HepG2 (cell line): Measurements from ENCODE around the gene RPS2. TPM values are rescaled to one million over a fixed set of nuclear protein-coding genes. Genes with fewer than 3 reads are reported as not detected.

Source experiments
- MEIS1 ChIP-seq: sonication (generic); formaldehyde crosslinking; IDR thresholded peaks from 2 replicates; pipeline ENCODE4 v1.9.0; 2021; ENCODE audit warnings: mild to moderate bottlenecking, missing genetic modification reagents, moderate library complexity, borderline replicate concordance
- RXRB ChIP-seq: IDR thresholded peaks from 2 replicates; pipeline ENCODE4 v1.6.1; 2016; ENCODE audit warnings: borderline replicate concordance, missing genetic modification reagents, missing compliant biosample characterization
- SRY ChIP-seq: sonication (generic); formaldehyde crosslinking; IDR thresholded peaks from 2 replicates; pipeline ENCODE4 v1.8.0; 2022; ENCODE audit warnings: mild to moderate bottlenecking, missing genetic modification reagents
- ZBTB14 ChIP-seq: sonication (generic); formaldehyde crosslinking; IDR thresholded peaks from 2 replicates; pipeline ENCODE4 v1.4.0; 2020; ENCODE audit warnings: missing genetic modification reagents
- ZMAT3 ChIP-seq: sonication (generic); formaldehyde crosslinking; conservative IDR thresholded peaks from 2 replicates; pipeline ENCODE4 v1.7.0; 2021; ENCODE audit warnings: missing genetic modification reagents
- ZMYM4 ChIP-seq: sonication (generic); formaldehyde crosslinking; IDR thresholded peaks from 2 replicates; pipeline ENCODE4 v1.8.1; 2023; ENCODE audit warnings: mild to moderate bottlenecking, missing genetic modification reagents
- ZNF142 ChIP-seq: sonication (generic); formaldehyde crosslinking; IDR thresholded peaks from 2 replicates; pipeline ENCODE4 v1.4.0; 2020; ENCODE audit warnings: missing genetic modification reagents
- ZNF264 ChIP-seq: sonication (generic); formaldehyde crosslinking; IDR thresholded peaks from 2 replicates; pipeline ENCODE4 v1.4.0; 2020; ENCODE audit warnings: missing genetic modification reagents
- ZNF280D ChIP-seq: sonication (generic); formaldehyde crosslinking; IDR thresholded peaks from 2 replicates; pipeline ENCODE4 v1.5.1; 2020; ENCODE audit warnings: mild to moderate bottlenecking, missing genetic modification reagents
- ZNF496 ChIP-seq: sonication (generic); formaldehyde crosslinking; IDR thresholded peaks from 2 replicates; pipeline ENCODE4 v1.8.1; 2023; ENCODE audit warnings: mild to moderate bottlenecking, moderate library complexity, missing genetic modification reagents; ENCODE audit not compliant: insufficient replicate concordance
- ZNF619 ChIP-seq: sonication (generic); formaldehyde crosslinking; IDR thresholded peaks from 2 replicates; pipeline ENCODE4 v1.4.0; 2020; ENCODE audit warnings: mild to moderate bottlenecking, missing genetic modification reagents
- ZNF687 ChIP-seq: sonication (generic); formaldehyde crosslinking; IDR thresholded peaks from 2 replicates; pipeline ENCODE4 v1.5.1; 2020; ENCODE audit warnings: mild to moderate bottlenecking, missing genetic modification reagents, moderate library complexity
- ZSCAN25 ChIP-seq: sonication (generic); formaldehyde crosslinking; IDR thresholded peaks from 2 replicates; pipeline ENCODE4 v1.8.0; 2022; ENCODE audit warnings: mild to moderate bottlenecking, missing genetic modification reagents
- polyA plus RNA-seq, 8 experiments: library from polyadenylated mRNA; depleted of rRNA in 3 of 8; stranded (reverse) in 7 of 8; unstranded in 1 of 8; fragments of >200 nt; fragmentation: Illumina TruSeq in 4 of 8; extraction: Trizol in 4 of 8; gene quantifications; 2 replicates each; pipeline versions ENCODE4 v1.2.1 to v1.2.3, GENCODE V29; 2011 to 2016; ENCODE audit warnings: low read depth in 4 of 8, missing spikeins in 1 of 8, mixed read lengths in 1 of 8; ENCODE audit not compliant: insufficient read depth in 1 of 8
- total RNA-seq, 5 experiments: library from RNA; depleted of rRNA; stranded (reverse); fragments of >200 nt; fragmentation: Illumina TruSeq; extraction: Trizol; gene quantifications; 2 replicates each; pipeline ENCODE4 v1.2.3, GENCODE V29; 2016; ENCODE audit warnings: low read depth in 1 of 5

Gene RPS2
- total and polyA plus RNA-seq, 2 of the 13 experiments (the other 11 are each of a cell fraction or from before 2014, with no cell fraction given): 1,908 to 4,514 TPM

GRCh38 chr16:1940273-1941161 lies 24.1 kb downstream of the RPS2 start (continued):
- TF ChIP-seq RXRB (CRISPR knock-in tag): peak; percentile 71
- TF ChIP-seq ZBTB14 (CRISPR knock-in tag): no peak
- peak; percentile 99 for TF ChIP-seq ZNF264 (CRISPR knock-in tag)
- peak; percentile 91 for TF ChIP-seq ZNF280D (CRISPR knock-in tag)
- TF ChIP-seq SRY (CRISPR knock-in tag): peak; percentile 36; the same call in 1 of the 2 replicates
- 0 out of 2 replicates have a peak, but pooled peaks have one; percentile 17 for TF ChIP-seq ZNF142 (CRISPR knock-in tag)
- peak; percentile 31; the same call in 1 of the 2 replicates for TF ChIP-seq MEIS1 (CRISPR knock-in tag)
- peak; percentile 70 for TF ChIP-seq ZMYM4 (CRISPR knock-in tag)
- TF ChIP-seq ZMAT3 (CRISPR knock-in tag): peak; percentile 75
- TF ChIP-seq ZNF619: no peak
- TF ChIP-seq ZSCAN25: peak; percentile 69
- no peak for TF ChIP-seq ZNF496 (CRISPR knock-in tag)
- peak; percentile 94 for TF ChIP-seq ZNF687 (CRISPR knock-in tag)
